HUES6 (cell line): ENCODE results near the gene PGLYRP2.

Source experiments
- H3K27ac ChIP-seq: 2 replicates; pipeline ENCODE4 v1.7.0; 2013; ENCODE audit warnings: low read depth, mild to moderate bottlenecking, low read length, inconsistent platforms
- H3K27me3 ChIP-seq: 2 replicates; pipeline ENCODE4 v1.6.1; 2013; ENCODE audit warnings: low read length; ENCODE audit not compliant: control insufficient read depth, insufficient read depth
- H3K36me3 ChIP-seq: 2 replicates; pipeline ENCODE4 v1.6.1; 2013; ENCODE audit warnings: low read length; ENCODE audit not compliant: control insufficient read depth, insufficient read depth
- H3K4me1 ChIP-seq: 2 replicates; pipeline ENCODE4 v1.6.1; 2013; ENCODE audit warnings: low read length; ENCODE audit not compliant: control insufficient read depth, insufficient read depth
- H3K4me3 ChIP-seq: 2 replicates; pipeline ENCODE4 v1.5.1; 2013; ENCODE audit warnings: low read depth, low read length
- H3K9ac ChIP-seq: one replicate; pipeline ENCODE4 v1.6.1; 2013; ENCODE audit warnings: mild to moderate bottlenecking, low read length
- H3K9me3 ChIP-seq: 2 replicates; pipeline ENCODE4 v1.6.1; 2013; ENCODE audit warnings: low read depth, low read length; ENCODE audit not compliant: control insufficient read depth, insufficient read depth

The PGLYRP2 gene

DNA sequence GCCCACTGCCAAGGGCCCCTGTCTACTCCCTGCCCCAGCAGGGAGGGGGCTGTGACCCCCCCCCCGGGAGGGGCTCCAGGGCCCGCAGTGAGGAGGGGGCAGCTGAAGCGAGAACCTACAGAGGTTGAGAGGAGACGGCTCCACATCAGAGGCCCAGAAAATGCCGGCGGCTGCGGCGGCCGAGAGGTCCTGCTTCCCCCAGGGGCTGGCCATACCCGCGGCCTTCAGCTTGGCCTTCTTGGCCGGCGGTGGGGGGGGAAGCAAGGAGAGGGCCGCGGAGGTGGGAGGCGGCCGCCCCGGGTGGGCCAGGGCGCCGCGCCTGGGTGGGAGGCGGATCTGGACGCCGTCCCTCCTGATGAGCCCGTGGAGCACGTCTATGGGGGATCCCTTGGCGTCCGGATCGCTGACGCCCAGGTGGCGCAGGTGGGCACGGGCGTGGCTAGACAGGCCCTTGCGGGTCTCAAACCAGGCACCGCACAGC lies 51.3 kb downstream of the PGLYRP2 start:
- Histone ChIP-seq H3K4me1 (peaks cover 7% of the 10 kb centered on the region; the same call in 1 of the 2 replicates), H3K9me3 (0 out of 2 replicates have a peak, but pooled peaks cover 6% of the 10 kb centered on the region), H3K36me3 (peaks cover 50% of the 10 kb centered on the region), H3K4me3 (no peak overlapping the region), H3K9ac (no peak overlapping the region), H3K27ac (no peak overlapping the region), H3K27me3 (no peaks in the 10 kb centered on the region)

DNA sequence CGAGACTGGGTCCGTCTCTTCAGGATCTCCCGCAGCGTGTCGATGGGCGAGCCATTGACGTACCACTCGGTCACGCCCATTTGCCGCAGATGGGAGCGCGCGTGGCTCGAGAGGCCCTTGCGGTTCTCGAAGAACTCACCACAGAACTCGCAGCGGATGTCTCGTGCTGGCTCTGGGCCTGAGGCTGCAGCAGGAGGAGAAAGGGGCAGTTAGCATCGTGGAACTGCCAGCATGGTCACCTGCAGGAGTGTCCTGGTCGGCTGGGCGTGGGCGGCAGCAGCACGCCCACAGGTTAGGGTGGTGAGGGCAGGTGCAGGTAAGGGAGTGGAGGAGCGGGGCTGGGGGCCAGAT lies 52.0 kb downstream of the PGLYRP2 start:
- Histone ChIP-seq H3K9ac (no peak overlapping the region), H3K36me3 (peaks cover 57% of the 10 kb centered on the region), H3K27me3 (no peaks in the 10 kb centered on the region), H3K9me3 (0 out of 2 replicates have a peak, but pooled peaks cover 6% of the 10 kb centered on the region), H3K27ac (no peak overlapping the region), H3K4me3 (no peak overlapping the region), H3K4me1 (peaks cover 7% of the 10 kb centered on the region; the same call in 1 of the 2 replicates)

DNA sequence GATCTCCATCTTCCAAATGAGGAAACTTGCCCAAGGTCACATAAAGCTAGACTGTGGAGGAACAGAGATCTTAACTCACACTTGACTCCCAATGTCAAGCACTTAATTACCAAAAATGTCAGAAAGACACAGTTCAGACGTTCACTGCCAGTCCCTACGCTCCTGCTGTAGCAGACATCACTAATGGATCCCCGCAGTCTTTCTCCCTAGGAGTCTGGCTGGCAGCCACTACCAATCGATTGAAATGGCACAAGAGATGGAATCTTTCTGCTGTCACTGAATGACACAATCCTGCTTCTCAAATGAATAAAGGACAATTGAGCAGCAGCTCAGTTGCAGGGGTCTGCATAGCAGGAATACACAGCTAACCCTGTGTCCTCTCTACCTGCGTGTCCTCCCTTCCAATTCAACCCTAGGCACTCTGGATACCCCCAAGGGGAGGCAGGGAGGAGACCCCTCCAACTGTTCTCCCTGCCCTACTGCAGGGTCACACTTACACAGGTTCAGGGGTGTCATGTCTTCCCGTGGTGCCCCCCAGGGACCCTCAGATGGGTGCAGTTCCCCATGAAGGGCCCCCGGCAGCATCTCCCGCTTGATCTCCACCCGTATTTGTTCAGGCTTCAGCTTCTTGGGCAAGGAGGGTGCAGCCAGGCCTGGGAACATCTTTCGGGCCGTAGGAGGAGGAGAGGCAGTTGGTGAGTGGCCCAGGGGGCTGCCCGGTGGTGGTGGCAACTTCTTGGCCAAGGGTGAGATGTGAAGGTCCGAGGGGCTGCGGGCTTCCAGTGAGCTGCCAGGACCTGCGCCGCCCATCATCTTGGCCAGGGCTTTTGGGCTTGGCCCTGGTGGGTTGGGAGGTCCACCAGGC lies 52.6 kb downstream of the PGLYRP2 start:
- H3K9me3 ChIP-seq, result 0 out of 2 replicates have a peak, but pooled peaks cover 6% of the 10 kb centered on the region
- H3K4me1 ChIP-seq, result peaks cover 6% of the 10 kb centered on the region; the same call in 1 of the 2 replicates
- H3K9ac ChIP-seq, result no peak overlapping the region
- H3K4me3 ChIP-seq, result no peak overlapping the region
- peaks cover 57% of the 10 kb centered on the region for H3K36me3 ChIP-seq
- H3K27me3 ChIP-seq, result no peaks in the 10 kb centered on the region
- H3K27ac ChIP-seq, result no peak overlapping the region

- no peaks in the 10 kb centered on the region for H3K4me1 ChIP-seq
- H3K4me3 ChIP-seq, result no peak overlapping the region
- H3K27me3 ChIP-seq, result no peaks in the 10 kb centered on the region
- H3K36me3 ChIP-seq, result peaks cover 57% of the 10 kb centered on the region
- H3K27ac ChIP-seq, result no peak overlapping the region
- H3K9ac ChIP-seq, result no peak overlapping the region
- 0 out of 2 replicates have a peak, but pooled peaks cover 6% of the 10 kb centered on the region for H3K9me3 ChIP-seq
Observed at GRCh38 chr19:15425321-15425950, 53.9 kb downstream of the PGLYRP2 start.

GRCh38 chr19:15424692-15425272 lies 54.5 kb downstream of the PGLYRP2 start:
- 0 out of 2 replicates have a peak, but pooled peaks cover 6% of the 10 kb centered on the region for H3K9me3 ChIP-seq
- no peak overlapping the region for H3K4me3 ChIP-seq
- no peak overlapping the region for H3K27ac ChIP-seq
- H3K4me1 ChIP-seq, result no peaks in the 10 kb centered on the region
- H3K36me3 ChIP-seq, result peaks cover 57% of the 10 kb centered on the region
- no peaks in the 10 kb centered on the region for H3K27me3 ChIP-seq
- H3K9ac ChIP-seq, result no peak overlapping the region

GRCh38 chr19:15424121-15424520 lies 55.2 kb downstream of the PGLYRP2 start:
- no peaks in the 10 kb centered on the region for H3K27me3 ChIP-seq
- no peak overlapping the region for H3K27ac ChIP-seq
- no peak overlapping the region for H3K4me3 ChIP-seq
- peaks cover 3% of the 10 kb centered on the region; the same call in 1 of the 2 replicates for H3K4me1 ChIP-seq
- H3K36me3 ChIP-seq, result peaks cover 57% of the 10 kb centered on the region
- no peak overlapping the region for H3K9ac ChIP-seq
- 0 out of 2 replicates have a peak, but pooled peaks cover 6% of the 10 kb centered on the region for H3K9me3 ChIP-seq

DNA sequence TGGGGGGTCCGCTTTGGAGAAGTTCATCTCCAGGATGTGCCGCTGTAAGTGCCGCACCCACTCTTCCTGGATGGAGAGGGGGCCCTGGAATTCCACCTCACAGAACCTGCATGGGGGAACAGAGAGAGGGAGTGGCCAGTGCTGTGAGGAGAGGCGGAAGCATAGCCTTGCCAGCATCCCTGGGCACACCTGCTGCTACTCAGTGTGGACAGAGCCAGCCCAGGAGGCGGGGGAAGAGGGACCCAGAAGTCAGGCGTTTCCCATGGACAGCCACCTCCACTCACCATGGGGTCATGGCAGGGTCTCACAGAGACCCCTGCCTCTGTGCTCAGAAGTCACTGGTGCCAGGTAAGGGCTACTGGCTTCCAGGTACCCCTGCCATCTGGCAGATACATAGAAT lies 56.2 kb downstream of the PGLYRP2 start:
- no peak overlapping the region for H3K9ac ChIP-seq
- no peak overlapping the region for H3K4me3 ChIP-seq
- H3K4me1 ChIP-seq, result peaks cover 3% of the 10 kb centered on the region; the same call in 1 of the 2 replicates
- peaks cover 54% of the 10 kb centered on the region for H3K36me3 ChIP-seq
- H3K27ac ChIP-seq, result no peak overlapping the region
- H3K27me3 ChIP-seq, result no peaks in the 10 kb centered on the region
- 0 out of 2 replicates have a peak, but pooled peaks cover 6% of the 10 kb centered on the region for H3K9me3 ChIP-seq

DNA sequence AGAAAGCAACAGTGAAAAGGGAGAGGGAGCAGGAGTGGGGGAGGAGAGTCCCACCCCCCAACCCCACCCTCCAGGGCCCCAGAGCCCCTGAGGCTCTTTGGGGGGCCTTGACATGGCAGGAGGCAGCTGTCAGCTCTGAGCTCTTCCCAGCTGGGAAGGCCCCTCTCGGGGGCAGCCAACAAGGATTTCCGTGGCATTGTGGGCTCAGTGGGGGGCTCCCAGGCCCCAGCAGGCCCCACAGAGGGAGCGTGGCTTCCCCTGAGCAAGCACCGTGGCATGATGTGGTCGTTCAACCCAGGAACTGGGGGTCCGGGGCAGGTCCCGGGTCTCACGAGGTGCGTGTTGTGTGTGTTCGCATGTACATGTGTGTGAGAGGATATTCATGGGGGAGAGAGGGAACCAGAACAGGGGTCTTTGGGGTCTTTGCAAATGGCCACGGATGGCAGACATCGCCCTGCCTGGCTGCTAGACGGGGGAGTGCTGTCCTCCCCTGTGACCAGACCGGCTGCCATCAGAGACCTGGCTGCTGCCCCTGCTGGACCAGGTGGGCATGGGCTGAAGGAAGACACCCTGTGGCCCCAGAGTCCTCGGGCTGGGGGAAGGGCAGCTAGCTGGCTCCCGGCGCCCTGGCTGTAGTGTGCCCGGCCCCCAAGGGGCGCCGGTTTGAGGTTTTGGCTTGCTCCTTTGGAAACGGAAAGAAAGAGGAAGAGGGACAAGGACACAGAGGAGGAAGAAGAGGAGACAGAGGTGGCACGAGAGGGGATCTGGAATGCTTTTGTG lies 56.8 kb downstream of the PGLYRP2 start:
- H3K4me3 ChIP-seq, result no peak overlapping the region
- no peaks in the 10 kb centered on the region for H3K27me3 ChIP-seq
- H3K9me3 ChIP-seq, result 0 out of 2 replicates have a peak, but pooled peaks cover 6% of the 10 kb centered on the region
- no peak overlapping the region for H3K27ac ChIP-seq
- H3K4me1 ChIP-seq, result peaks cover 7% of the 10 kb centered on the region; the same call in 1 of the 2 replicates
- peaks cover 49% of the 10 kb centered on the region for H3K36me3 ChIP-seq
- H3K9ac ChIP-seq, result no peak overlapping the region

GRCh38 chr19:15421721-15422260 lies 57.5 kb downstream of the PGLYRP2 start:
- Histone ChIP-seq H3K27ac (no peak overlapping the region), H3K36me3 (peaks cover 47% of the 10 kb centered on the region), H3K4me1 (peaks cover 12% of the 10 kb centered on the region; the same call in 1 of the 2 replicates), H3K9ac (no peak overlapping the region), H3K9me3 (0 out of 2 replicates have a peak, but pooled peaks cover 6% of the 10 kb centered on the region), H3K4me3 (no peak overlapping the region), H3K27me3 (no peaks in the 10 kb centered on the region)

- H3K36me3 ChIP-seq, result peaks cover 46% of the 10 kb centered on the region
- no peak overlapping the region for H3K27ac ChIP-seq
- no peak overlapping the region for H3K9ac ChIP-seq
- no peak overlapping the region for H3K4me3 ChIP-seq
- no peaks in the 10 kb centered on the region for H3K27me3 ChIP-seq
- H3K9me3 ChIP-seq, result 0 out of 2 replicates have a peak, but pooled peaks cover 6% of the 10 kb centered on the region
- H3K4me1 ChIP-seq, result peaks cover 12% of the 10 kb centered on the region; the same call in 1 of the 2 replicates
Observed at GRCh38 chr19:15421136-15421695, 58.1 kb downstream of the PGLYRP2 start.
